HG02870 (cell line): ENCODE measurements around the gene UBAC2.
"Not testable (repeated sequence)": the region's sequence is repeated elsewhere in the genome, so short reads cannot be mapped to it uniquely, and the experiment has no call there.

Source experiments
- ATAC-seq: cut with Tn5 transposase; IDR thresholded peaks from one replicate; pipeline ENCODE4 v1.9.1; 2021; ENCODE audit warnings: mild to moderate bottlenecking, moderate library complexity; ENCODE audit not compliant: unreplicated experiment

UBAC2 gene

DNA sequence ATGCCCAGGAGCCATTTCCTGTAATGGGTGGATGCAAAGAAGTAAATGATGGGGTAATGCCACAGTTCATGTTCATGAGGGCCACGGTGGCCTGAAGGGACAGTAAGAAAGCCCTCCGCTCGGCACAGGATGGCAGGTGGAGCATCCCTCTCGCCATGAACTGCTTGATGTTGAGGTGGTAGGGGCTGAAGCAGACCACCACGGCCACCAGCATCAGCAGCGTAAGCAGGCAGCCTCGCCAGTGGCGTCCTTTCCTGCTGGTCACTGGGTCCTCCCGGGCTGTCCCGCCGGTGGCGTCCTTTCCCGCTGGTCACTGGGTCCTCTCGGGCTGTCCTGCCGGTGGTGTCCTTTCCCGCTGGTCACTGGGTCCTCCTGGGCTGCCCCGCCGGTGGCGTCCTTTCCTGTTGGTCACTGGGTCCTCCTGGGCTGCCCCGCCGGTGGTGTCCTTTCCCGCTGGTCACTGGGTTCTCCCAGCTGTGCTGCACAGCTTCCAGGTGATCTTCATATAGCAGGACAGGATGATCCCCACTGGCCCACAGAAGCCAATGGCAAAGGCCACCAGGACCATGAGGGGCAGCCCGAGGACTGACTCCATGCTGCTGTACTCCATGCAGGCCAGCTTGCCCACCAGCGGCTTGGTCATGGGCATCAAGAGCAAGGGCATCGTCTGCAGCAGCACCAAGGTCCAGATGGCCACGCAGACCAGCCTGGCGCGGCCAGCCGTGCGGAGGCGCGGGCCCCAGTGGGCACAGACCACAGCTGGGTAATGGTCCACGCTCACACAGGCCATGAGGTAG lies 207.4 kb downstream of the UBAC2 start:
- no peak for ATAC-seq

DNA sequence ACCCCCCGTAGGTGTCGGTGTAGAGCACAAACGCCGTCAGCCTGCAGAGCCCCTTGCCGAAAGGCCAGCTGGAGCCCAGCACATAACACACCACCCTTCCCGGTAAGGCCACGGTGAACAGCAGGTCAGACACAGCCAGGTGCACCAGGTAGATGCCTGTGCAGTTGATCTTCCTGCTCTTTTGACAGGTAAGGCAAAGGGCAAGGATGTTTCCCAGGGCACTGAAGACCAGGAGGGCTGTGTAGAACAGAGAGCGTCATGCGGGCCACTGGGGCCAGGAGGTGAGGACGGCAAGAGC lies 208.0 kb downstream of the UBAC2 start:
- no peak for ATAC-seq

DNA sequence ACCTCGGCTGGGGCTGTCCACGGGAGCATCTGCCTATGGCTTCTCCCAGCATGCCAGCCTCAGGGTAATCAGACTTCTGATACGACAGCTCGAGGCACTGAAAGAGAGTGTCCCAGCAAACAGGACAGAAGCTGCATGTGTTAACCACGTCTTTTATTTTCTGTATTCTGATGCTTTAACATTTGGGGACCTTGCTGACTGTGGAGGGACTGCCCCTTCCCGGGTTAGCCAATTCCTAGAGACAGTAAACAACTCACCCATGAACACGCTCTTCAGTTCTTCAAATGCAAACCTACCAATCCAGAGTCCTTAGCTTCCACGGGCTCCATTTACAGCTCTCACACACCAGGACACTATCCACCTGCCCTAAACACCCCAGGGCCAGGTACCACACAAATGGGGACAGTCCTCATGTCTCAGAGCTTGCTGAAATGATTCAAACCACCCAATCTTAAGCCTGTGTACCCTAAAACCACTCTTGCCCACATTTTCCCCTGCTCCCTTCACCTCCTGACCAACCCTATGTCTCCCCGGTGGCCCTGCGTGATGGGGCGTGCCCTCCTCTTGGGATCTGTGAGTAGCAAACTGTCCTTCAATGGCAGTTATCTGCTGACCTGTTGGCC lies 208.9 kb downstream of the UBAC2 start:
- not testable (repeated sequence) for ATAC-seq

DNA sequence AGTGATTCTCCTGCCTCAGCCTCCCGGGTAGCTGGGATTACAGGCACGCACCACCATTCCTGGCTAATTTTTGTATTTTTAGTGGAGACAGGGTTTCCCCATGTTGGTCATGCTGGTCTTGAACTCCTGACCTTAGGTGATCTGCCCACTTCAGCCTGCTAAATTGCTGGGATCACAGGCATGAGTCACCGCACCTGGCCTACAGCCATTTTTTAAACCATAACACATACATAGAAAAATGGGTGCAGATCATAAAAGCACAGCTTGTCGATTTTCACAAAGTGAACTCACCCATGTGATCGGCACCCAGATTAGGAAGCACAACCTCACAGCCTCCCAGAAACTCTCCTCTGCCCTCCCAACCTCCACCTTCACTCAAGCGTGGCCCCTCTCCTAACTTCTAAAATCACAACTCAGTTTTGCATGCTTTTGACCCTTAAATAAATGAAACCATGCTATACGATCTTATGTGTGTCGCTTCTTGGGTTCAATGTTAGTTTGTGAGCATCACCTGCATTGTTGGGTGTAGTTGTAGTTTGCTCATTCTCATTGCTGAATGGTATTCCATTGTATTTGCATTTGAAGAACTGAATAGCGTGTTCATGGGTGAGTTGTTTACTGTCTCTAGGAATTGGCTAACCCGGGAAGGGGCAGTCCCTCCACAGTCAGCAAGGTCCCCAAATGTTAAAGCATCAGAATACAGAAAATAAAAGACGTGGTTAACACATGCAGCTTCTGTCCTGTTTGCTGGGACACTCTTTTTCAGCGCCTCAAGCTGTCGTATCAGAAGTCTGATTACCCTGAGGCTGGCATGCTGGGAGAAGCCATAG lies 210.2 kb downstream of the UBAC2 start:
- ATAC-seq: peak; percentile 62

DNA sequence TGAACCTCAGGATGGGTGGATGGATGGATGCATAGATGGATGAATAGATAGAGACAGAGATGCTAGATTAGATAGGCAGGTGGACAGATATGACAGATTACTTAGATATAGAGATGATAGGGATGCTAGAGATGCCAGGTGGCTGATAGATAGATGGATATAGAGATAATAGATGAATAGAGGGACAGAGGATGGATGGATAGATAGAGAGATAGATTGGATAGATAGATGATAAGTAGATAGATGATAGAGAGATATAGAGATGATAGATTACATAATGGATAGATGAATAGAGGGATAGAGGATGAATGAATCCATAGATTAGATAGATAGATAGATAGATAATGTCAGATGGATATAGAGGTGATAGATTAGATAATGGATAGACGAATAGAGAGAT lies 212.2 kb downstream of the UBAC2 start:
- no peak for ATAC-seq

DNA sequence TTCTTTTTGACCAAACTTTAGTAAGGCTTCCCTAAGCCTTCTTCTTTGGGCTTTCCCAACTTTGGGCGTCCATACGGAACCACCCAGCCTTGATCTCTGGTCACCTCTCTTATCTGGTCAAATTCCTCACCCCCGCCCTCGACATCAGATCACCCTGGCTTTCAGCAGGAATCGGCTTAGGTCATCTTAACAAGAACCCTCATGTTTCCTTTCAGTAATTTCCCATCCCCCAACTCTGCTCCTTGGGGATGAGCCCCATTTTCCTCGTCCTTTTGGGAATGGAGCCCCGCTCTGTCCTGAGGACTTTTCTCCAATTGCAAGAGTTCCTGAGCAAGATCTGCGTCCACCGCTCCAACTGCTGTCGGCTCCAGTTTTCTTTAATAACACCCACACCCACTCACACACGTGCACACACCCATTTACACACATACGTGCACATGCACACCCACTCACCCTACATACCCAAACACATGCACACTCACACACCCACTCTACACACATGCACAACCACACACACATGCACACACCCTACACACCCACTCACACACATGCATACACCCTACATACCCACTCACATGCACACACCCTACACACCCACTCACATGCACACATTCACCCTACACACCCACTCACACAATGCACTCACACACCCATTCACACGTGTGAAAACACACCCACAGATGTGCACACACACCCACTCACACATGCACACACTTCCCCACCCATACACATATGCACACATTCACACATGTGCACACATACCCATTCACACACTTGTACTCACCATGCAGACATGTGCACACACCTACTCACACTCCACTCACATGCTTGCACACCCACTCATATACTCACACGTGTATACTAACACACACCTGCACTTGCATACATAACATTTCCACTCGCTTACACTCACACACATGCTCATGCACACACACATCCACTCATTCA lies 213.7 kb downstream of the UBAC2 start:
- no peak for ATAC-seq

DNA sequence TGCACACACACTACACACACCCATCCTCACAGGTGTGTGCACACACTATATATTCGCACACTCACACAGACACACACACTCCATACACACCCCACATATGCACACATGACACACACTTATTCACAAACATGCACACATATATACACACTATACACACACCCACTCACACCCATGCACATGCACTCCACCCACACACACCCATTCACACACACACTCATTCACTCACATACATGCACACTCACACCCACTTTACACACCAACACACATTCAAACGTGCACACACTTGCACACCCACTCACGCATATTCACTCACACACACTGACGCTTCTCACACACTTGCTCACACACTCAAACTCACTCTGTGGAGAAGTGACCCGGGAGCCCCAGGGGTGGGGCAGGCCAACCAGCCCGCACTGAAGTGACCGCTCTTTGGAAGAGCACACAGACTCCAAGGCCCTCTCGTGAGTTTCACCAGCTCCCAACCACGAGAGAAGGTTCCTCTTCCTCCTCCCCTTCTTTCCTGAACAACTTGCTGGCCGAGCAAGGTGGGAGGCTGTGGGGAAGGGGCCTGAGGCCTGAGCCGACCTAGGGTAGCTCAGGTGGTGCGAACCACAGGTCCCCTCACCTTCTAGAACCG lies 214.5 kb downstream of the UBAC2 start:
- no peak for ATAC-seq

DNA sequence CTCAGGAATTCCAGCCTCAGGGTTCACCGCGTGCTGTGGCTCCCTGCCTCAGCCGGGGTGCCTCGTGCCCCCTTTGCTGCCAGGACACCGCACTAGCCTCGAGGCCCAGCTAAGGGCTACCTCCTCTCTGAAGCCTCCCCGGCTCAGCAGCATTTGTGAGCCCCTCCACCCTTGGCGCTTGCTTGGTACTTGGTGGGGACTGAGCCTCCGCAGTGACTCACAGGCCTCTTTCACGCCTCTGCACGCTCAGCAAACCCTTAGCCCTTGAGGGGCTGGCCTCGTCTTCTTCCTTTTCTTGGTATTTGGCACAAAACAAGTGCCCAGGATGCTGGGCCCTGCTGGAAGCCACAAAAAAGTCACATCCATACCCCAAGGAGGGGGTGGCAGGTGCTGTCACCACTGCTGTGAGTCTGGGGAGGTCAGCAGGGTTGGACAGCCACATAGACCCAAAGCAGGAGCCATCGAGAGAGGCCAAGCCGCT lies 215.2 kb downstream of the UBAC2 start:
- no peak for ATAC-seq

DNA sequence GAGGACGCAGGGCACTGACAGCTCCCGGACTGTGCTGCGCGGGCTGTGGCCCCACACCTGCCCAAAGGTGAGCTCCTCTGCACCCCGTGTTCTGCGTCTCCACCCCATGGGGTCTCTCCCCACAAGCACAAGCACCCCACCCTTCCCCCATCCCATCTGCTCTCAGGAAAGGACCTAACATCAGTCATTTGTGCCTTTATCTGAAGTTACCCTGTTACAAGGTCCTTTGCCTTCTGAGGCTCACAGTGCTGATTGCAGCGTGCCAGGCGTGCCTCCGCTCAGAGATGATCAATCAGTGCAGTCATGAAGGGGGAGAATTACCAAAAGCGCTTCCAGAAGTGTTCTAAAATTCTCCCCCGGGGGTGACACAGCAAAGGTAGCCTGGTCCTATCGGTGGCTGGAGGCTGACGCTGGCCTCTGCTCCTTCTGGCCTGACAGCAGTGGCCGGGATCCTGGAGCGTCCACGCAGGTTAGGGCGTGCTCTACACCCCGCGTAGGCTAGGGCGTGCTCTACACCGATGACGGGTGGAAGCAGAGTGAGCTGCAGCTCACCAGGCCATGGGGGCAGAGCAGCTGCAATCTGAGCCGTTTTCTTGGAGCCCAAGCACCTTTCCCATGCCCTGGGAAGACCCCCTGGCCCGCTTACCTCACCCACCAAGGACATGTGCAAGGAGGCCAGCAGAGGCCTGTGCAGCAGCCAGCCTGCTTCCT lies 215.9 kb downstream of the UBAC2 start:
- no peak for ATAC-seq

DNA sequence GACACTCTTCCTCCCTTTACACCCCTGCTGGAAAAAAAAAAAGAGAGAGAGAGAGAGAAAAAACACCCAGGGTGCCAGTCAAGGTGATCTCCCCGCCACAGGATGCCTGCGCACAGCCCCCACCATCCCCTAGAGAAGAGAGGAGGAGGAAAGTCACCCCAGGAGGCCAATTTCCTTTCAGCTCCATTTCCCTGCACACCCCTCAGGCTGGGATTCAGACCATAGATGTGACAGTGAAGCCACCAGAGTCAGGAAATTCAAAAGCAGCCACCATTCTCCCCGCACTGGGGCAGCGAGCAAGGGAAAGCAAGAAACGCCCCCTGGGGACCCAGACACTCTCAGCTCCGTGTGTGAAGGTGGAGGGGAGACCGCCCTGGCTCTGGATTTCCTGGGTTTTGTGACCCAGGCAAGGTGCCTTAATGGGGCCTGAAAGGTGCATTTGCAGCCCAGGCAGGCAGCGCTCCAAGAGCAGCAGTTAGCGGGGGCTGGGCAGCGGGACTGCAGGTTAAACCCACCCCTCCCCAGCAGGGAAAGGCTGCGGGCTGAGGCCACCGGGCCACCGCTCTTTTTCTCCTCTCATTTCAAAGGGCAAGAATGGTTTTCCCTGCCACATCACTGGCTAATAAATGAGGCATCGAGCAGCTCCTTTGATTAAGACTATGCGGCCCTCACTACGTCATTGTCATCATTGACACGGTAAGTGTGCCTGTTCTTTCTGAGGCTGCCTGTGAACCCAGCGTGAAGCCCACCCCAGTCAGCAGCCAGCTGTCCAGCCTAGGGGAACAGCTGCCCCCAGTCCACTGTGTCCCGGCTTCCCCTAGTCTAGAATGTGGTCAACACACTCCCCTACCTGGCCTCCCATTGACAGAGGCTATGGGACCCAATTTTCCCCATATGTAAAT lies 216.8 kb downstream of the UBAC2 start:
- no peak for ATAC-seq

DNA sequence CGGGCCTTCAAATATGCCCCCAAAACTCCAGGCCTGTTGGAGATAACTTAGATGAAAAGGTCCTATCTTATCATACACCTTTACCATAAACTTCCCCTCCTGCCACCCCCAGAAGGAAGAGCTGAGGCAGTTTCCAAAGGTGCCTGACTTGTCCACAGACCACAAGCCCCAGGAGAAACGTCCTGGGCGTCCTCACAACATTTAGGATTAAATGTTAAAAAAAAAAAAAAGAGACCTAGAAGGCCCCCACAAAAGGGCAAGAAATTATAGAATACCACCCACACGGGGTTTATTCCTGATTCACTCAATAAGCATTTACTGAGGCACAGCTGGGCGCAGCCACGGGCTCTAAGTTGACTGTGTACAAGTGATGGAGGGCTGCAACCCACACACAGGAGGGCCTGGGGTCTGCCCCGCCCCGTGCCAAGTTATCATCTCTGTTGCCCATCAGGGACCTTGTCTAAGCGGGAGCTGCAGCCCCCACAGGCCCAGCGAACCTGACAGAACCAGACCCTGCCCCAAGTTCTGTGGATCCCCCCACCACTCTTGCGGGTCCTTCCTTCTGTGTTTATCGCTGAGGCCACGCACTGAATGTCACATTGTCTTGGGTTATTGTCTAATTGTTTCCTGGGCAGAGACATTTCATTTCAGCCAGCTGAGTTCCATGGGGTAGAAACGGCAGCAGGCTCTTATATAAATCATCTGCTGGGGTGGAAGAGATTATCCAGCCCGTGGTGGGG lies 217.6 kb downstream of the UBAC2 start:
- ATAC-seq: no peak

DNA sequence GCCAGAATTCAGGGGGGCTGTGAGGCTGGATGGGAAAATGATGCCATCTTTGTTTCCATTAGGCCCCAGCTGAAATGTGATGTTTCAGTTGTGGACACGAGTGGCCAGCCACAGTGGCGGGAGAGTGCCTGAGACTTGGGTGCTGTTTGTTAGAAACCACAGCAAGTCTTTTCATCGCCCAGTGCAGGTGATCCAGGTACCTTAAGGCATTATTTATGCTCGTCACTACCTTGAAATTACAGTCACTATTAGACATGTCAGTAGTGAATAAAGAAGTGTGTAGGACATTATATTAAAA lies 218.1 kb downstream of the UBAC2 start:
- ATAC-seq: no peak

DNA sequence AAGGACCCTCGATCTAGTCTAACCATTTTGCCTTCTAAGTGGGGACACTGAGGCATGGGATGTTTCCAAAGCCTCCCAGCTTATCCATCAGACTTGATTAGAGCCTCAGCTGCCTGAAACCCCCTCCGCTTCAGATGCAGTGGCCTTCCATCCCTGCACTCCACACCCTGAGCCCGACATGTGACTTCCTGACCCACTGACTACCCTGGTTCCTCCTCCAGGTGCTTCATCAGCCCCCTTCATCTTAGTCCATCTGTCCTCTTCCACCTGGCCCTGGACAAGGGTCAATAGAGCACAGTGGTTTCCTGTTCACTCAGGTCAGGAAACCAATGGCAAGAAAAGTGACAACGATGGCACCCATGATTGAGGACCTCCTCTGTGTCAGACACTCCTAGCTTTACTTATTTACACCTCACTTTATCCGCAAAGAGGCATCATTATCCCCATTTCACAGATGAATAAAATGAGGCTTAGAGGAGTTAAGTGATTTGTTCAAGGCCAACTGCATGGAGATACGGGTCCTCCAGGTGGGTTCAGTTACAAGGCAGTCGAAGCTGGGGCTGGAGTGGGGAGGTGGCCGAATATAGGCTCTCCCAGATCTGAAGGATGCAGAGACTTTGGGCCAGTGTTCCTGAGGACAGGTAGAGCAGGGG lies 219.1 kb downstream of the UBAC2 start:
- ATAC-seq: peak; percentile 1

DNA sequence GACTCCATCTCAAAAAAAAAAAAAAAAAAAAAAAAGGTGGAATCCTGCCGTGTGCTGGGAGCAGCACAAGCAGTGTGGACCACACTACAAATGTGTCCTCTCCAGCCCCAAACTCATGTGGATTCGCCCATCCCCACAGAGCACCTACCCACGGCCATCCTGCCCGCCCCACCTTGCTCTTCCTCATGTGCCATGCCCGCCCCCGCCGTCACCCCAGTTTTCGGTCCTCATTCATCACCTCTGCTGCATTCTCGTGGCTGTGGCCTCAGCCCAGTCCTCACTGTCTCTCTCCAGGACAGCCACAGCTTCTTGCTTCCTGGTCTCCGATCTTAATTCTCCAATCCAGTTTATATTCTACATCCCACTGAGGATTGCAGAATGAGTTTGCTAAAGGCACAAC lies 220.6 kb downstream of the UBAC2 start:
- ATAC-seq: no peak

DNA sequence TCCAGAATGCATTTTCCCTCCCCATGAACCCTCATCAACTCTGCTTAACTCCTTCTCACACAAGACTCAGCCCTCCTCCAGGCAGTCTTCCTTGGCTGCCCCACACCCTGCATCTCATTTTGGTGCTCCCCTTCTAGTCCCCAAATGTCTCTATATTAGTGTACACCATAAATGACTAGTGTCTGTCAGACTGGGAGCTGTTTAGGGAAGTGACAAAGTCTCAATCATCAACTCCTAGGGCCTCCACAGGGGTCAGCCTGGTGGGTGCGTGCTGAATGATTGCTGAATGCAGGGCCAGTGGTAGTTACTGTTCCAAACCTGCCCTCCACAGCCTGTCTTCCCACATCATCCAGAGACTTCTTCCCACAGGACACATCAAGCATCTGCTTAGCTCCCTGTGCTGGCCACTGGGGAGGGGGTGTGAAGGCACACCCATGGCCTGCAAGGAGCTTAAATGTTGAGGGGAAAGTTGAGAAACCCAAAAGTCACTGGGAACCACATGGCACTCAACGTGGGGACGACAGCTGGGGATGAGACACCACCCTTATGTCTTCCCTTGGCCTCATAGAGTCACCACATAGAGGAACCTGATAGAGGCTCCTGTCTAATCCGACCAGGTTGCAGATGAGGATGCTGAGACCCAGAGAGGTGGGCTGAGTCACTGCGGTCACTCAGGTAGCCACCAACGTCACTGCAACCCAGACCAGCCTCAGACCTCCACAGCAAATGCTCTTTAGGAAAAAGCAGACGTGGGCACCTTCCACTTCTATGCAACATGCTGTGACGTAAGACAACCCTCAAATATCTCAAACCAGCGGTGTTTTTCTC lies 221.3 kb downstream of the UBAC2 start:
- ATAC-seq: peak; percentile 41

DNA sequence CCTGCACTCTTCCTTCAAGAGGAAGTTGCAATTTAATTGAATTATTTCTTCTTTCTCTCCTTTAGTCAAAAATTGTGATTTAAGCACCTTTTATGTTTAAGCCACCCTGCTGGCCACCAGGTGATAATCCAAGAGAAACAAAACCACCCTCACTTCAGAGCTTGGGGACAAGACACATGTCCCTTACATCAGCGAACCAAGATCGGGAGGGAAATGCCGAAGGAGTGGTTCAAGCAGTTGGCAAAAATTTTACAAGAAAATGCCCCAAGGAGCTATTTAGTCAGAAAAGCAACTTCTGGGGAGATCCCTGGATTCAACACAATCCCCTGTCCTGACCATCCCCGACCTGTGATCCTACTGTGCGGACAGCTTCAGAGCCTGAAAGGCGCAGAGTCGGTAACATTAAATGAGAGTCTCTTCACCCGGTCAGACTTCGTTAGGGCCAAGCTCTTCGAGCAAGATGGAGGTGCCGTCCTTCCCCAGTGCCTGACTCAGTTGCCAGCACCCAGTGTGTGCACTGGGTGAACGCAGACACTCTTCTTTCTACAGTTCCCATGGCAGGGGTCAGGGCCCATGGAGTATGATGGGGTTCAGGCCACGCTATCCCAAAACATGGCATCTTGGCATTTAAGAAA lies 222.0 kb downstream of the UBAC2 start:
- ATAC-seq: no peak
